Activated CD4-positive, CD25-positive, alpha-beta regulatory T cell (primary cell): ENCODE results near the gene KIF6.
"Not testable (repeated sequence)": the region's sequence is repeated elsewhere in the genome, so short reads cannot be mapped to it uniquely, and the experiment has no call there.

Source experiments
- DNase-seq, 4 experiments: peaks; one replicate each; lab custom pipeline; 2025; lab: John Stamatoyannopoulos, UW

Gene KIF6

DNA sequence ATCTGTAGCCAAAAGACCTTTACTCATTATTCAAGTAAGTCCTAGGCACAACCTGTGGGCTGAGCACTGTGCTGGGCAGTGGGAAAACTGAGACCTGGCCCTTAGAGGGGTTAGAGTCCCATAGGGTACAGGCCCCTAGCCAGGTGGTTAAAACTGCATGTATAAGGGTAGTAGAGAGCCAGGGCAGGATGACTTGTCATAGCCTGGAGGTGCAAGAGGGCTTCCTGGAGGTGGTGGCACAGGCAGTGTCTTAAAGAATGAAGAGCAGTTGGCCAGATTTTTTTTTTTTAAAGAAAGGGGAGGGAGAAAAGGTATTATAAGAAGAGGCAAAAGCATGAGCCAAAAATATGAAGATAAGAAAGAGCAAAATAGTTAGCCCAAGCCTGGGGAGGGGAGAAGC lies 226.2 kb downstream of the KIF6 start:
- DNase-seq = no peak

DNA sequence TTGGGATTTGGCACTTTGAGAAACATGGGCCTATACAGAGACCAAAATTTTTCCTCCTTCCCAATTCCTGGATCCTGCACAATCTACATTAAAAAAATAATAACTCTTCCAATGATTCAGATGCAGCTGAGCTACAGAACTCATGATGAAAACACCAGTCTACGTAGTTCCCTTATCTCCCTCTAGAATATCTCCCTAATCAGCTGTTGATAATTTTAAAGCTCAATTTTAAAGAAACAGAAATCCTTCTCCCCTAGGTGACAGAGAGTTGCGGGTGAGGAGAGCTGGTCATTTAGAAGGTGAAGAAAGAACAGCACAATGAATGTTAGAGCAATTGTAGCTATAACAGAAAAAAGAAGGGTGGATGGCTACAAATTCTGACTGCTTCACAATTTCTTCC lies 227.1 kb downstream of the KIF6 start:
- no peak for DNase-seq

DNA sequence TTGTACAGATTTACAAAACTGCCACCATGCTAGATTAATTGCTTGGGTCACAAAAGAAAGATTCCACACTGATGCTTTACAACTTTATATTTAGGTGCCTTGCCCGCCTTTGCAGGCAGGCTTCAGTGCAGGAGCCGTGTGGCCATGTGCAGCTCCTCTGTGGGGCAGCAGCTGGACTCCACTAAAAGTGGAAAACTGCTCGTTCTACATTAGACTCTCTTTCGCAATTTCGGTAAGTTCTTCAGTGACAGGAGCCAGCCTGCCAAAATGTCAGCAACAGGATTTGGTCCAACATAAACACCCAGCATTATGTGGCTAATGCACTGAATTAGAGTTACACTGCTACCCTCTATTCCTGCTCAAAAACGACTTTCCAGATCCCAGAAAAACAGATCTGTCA lies 228.3 kb downstream of the KIF6 start:
- no peak for DNase-seq

DNA sequence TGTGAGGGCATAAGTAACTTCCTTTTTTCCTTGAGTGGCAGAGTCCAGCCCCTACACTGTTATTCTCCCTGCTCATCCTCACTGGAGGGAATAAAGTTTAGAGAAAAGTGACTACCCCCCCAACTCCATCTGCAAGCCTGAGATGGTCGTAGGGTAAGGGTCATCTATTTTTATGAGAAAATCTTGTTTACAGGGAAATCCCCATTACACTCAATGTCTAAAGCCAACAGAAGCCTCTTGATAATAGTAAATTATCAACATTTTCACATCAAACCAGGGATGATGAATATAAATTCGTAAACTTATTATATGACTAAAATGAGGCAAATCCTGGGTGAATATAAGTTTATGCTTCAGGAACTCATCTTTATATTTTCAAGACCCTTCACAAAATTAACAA lies 228.8 kb downstream of the KIF6 start:
- no peak for DNase-seq

DNA sequence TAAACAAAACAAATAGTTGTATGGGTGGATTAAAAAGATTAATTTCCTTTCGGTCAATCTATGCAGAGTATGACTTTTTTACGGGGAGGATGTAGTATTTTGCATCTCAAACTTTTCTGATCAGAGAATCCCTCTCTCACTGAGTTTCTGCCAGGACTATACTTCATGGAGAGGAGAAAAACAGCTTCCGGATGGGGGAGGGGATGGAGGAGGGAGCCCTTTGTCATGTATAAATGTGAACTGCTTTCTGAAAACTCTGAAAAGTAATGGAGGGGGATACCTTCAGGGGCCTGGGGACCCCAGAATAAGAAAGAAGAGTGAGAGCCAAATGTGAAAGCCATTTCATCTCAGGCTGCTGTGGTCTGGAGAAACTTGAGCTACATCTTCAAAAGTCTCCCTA lies 229.6 kb downstream of the KIF6 start:
- no peak for DNase-seq

DNA sequence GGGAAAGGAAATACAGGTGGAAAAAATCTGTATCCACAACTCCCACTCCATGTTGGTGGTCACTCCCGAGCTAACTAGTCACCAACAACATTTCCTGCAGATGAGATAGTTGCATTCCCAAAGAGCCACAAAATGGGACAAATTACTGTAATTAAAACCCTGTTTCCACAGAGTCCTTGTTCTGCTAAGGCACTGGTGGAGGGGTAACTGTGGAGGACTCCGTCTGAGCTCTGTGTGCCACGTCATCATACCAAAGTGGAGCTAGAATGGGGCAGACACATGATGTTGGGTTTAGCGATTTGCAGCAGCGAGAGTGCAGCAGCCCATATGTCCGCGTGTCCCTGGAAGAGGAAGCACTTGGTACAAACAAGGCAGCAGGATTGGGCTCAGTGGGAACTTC lies 230.2 kb downstream of the KIF6 start:
- DNase-seq = no peak

DNA sequence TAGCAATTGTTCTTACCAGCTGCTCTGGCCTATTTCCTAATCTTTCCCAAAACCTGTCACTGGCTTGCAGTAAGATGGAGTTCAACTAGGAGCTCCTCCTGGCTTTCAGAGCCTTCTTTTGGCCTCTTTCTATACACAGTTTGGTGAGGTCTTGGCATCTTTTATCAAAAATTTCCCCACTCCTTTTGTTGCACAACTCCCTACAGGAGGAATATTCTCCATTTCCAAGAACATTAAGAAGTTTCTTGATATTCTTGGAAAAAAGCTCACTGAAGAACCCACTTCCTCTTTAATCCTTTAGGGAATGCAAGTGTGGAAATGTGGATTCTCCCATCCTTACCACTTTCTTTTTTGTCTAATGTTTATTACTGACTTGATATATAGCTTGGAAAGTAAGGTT lies 231.4 kb downstream of the KIF6 start:
- no peak for DNase-seq

DNA sequence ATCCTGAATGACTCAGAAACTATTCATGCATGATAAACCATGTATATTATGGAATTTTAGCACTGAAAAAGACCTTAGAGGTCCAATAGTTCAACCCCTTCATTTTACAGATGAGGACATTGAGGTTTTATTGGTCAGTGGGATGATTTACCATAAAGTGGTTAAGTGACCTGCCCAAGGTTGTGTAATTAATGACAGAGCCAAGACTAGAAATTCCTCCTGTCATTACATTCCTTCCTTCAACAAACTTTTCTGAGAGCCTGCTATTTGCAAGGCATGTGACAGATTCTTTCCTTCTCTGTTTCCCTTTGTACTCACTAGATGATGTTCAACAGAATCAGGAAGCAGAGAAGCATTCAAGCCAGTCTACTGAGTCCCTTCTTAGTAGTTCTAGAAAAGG lies 232.0 kb downstream of the KIF6 start:
- DNase-seq = no peak

DNA sequence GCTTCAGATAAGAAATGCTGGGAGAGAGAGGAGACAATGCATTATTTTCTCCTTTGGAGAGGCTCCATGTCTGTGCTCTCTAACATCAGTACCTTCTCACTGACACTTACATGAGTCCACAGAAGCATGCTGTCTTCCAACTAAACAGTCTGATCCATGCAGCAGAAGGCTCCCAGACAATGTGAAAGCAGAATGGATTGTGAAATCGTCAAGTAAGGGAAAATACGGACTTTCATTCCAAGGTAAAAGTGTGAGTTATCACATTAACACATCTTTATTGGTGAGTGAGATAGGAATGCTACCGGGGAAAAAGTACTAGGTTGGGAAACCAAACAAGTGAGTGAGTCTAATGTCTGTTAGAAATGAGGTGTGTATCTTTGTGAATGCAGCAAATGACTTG lies 235.1 kb downstream of the KIF6 start:
- DNase-seq = no peak

DNA sequence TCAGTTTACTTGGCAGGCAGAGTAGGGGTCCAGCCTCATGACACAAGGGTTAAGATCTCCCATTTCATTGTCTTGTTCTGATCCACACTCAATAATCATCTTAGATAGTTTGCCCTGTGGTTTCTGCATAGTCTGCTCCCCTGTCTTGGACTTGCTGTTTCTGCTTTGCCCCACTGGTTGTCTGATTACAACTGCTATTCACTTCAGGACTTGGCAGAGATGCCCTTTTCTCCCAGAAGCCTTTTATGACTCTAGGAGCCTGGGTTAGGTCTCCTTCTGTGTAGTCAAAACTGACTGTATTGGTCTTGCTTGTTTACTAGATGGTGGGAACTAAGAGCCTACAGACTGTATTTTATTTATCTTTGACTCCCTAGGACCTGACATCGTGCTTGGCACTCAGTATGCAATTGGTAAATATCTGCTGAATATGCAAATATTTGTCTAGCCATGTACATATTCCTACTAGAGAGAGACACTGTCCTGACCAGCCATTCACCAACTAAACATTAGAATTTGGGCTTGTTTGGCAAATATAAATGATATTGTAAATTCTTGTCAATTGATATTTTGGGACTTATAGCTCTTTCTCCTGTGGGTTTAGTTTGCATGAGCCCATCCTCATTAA lies 236.8 kb downstream of the KIF6 start:
- DNase-seq = no peak

DNA sequence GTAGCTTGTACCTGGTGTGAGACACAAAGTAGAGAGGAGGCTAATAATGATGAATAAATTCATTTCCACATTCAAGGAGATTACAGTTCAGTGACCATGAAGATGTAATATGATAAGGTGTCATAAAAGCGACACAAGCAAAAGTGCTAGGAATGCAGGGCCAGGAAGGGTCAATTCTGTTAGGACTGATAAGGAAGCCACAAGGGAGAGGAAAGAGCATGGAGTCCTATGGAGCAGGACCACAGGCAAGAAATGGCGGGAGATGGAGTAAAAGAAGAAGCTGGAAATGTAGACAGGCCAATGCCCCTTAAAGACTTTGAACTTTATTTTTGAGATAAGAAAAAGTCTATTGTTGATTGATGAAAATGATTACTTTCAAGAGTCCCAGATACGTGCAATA lies 240.9 kb downstream of the KIF6 start:
- no peak for DNase-seq

DNA sequence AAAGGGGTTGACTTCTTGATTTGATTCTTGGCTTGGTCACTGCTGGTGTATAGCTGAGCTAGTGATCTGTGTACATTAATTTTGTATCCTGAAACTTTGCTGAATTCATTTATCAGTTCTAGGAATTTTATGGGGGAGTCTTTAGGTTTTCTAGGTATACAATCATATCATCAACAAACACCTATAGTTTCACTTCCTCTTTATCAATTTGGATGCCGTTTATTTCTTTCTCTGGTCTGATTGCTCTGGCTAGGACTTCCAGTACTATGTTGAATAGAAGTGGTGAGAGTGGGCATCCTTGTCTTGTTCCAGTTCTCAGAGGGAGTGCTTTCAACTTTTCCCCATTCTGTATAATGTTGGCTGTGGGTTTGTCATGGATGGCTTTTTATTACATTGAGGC lies 245.4 kb downstream of the KIF6 start:
- not testable (repeated sequence) for DNase-seq

DNA sequence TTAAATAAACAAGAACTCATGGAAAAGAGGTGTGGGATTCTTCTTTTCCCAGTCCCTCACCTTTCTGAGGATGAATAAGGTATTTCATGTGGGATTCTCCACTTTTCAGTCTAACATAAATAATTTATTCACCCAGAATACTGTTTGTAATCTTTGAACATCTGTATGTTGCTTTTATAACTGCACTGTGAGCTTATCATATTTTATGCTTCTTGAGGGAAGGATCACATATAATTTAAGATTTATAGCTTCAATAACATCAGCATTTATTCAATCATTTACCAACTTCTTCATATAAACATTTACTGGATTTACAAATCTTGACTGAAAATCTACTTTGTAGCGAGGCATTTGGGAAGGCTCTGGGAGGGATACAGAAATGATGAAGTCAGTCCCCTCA lies 248.5 kb downstream of the KIF6 start:
- DNase-seq = no peak

DNA sequence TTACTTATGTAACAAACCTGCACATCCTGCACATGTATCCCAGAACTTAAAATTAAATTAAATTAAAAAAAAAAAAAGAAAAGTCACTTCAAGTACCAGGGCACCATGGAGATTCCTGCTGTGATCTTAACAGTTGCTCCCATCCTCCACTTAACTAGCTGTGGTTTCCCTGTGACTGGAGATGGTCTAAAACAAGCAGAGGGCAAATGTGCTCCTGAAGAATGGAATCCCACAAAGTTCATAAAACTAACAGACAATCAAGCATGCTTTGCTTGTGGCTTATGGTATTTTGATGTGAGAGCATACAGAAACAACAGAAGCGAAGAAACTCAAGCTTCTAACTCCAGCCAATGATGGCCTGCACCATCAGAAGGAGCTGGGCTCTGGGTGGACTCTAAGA lies 249.1 kb downstream of the KIF6 start:
- DNase-seq = no peak

DNA sequence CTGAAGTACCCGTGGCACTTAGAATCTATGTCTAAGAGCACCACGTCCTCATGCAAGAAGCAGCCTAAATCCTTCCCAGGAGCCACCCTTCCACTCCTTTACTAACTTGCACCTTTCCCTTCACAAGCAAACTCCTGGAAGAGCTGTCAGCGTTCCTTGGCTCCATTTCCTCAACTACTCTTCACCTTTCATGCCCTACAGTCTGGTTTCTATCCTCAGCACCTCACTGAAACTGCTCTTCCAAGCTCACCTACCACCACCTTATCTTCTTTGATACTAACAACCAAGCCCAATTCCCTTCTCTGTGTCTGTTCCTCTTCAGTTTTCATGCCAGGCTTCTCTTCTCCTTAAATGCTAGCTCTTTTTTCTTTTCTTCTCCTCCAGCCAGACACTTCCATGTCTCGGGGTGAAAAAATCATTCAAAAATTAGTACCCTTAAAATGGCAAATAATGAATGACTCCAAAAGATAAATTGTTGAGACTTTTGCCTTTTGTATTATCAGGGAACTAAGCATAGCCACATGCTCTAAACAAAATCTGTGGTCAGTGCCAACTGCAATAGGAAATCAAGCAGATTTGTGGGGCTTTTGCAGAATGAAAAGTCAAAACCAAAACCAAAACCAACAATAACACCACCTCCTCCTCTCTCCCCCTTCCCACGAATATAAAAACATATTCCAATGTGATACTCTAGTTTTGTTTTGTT lies 253.1 kb downstream of the KIF6 start:
- DNase-seq = no peak

DNA sequence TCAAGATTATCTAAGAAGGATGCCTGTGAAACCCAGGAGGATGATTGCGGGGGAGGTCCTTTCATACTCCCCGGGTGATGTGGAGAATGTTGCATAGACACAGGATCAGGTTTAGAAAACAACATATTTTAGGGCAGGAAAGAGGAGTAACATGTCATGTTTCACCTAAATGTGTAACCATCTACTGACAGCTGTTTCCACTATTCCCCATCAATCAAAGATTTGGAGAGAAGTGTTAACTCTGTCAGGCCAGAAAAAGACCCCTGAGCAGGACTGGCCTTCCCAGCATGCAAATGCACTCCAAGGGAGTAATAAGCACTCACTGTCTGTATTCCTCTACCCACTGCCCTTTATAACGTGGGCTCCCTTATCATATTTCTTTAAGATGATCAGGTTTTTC lies 254.7 kb downstream of the KIF6 start:
- no peak for DNase-seq

DNA sequence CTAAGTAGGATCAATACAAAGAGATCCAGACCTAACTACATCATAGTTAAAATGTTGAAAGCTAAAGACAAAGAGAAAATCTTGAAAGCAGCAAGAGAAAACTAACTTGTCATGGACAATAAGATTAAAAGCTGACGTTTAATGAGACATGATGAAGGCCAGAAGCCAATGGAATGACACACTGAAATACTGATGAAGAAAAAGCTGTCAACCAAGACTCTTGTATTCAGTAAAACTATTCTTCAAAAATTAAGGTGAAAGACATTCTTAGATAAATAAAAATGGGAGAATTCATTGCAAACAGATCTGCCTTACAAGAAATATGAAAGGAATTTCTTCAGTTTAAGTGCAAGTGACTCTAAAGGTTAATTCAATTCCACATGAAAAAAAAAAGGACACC lies 256.8 kb downstream of the KIF6 start:
- DNase-seq = no peak

DNA sequence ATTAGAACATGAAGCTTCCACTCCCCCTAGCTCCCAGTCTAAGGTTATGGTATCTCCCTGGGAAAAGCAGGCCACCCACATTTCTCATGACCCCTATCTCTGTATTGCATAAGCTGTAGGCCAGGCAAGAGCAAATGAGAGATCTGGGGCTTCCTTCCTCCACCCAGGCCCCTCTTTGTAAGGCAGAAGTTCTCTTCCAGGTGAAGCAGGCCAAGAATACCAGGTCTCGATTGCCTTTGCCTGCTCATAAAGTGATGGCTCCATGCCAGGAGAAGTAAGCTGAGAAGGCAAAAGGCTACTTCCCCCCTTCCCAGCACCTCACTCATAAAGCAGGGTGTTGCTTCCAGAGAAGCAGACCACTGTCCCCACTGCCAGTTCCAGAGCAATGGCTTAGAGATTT lies 258.6 kb downstream of the KIF6 start:
- no peak for DNase-seq

DNA sequence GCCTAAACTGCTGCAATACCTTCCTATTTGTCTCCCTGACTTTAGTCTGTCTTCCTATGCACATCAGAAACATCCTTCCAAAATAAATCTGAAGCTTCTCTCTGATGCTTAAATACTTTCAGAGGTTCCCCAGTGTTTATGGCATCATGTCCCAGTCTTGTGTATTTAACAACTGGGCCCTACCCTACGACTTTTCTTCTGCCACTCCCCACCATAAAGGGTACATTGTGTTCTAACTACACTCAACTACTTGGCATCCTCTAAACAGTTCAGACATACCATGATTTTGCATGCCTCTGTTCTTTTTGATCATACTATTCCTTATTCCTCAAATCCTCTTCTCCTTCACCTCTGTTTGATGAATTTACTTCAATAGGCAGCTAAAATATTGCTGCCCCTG lies 259.7 kb downstream of the KIF6 start:
- DNase-seq = no peak

DNA sequence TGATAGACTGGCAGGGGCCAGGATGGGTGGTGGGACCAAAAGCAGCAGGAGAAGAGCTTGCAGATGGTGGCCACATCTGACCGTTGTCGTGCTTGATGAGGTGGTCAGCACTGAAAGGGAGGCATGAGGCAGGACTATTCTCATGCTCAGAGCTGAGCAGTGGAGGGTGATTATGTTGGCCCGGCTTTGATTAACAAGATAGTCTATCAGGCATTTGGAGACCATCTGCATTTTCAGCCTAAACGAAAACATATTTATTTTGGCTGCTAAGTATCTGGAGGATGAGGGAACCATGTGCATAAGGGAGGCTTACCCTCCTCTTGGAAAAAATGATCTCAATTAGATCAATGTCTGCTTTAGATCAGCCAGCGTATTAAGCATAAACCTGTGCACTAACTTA lies 261.1 kb downstream of the KIF6 start:
- DNase-seq = no peak

DNA sequence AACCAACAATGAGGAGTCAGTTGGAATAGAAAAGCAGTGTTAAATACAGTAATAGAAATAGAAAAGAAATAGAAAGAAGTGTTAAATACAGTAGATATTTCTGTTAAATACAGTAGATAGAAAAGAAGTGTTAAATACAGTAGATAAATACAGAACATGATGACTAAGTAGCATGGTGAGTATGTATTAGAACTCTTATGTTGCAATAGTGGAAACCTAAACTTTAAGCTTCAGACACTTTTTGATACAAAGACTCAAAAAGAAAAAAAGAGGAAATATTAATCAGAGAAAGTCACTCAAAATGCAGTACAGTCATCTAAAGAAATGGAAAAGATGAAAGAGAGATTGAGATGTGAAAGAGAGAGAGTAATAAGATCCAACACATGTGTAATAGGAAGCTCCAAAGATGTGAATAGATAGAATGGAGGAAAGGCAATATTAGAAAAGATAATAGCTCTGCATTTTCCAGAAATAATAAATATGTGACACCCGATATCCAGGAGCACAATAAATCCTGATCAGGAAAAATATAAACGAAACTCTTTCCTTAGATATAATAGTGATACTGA lies 271.2 kb downstream of the KIF6 start:
- no peak for DNase-seq

DNA sequence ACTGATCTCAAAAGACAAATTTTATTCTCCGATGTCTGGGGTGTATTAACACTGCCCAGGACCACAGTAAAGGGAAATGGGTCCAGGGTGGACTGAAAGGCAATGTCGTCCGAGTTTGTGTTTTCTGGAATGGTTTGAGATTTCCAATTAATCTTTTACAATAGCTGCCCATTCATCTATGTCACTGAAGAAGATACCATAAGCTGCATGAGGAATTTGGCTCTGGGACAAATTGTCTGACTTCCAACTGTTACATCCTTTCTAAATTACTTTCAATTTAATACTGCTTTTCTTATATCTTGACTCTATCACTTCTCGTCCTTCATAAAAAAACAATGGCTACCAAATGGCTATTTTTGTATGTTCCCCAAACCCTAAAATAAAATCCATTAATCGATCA lies 272.0 kb downstream of the KIF6 start:
- DNase-seq = no peak

DNA sequence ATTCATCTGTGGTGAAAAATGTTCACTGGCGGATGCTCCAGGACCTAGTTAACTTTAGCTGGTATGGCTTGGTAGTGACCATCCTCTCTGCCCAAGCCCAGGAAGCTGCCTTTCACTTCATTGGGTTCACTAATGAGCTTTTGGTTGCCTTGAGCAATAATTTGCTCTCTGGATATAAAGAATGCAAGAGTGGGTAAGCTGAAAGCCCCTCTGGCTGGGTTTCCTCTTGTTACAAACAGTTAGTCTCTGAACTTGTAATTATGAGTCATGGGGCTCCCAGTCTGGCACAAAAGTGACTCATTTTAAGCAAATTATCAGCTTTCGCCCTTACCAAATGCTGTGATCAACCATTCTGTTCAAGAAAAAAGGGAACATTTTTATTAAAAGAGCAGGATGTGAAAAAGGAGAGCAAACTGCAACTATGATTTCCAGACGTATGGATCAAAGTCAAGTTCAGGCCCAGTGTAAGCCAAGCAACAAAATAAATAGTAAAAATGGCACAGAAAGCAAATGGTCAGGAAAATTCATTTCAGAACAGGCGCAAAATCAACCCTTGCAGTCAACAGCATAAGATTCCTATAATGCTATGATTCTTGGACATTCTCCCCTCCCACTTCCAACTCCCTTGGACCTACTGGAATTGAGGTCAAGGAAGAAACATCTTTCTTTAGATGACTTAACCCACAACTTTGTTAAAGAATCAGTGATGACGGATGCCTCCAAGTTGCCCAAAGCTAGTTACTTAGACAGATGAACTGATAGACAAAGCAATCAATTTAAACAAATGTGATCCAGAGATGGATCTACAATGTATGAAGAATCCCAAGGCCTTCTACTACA lies 272.7 kb downstream of the KIF6 start:
- DNase-seq = no peak
